BE2C (cell line): ENCODE measurements around the gene CYP27A1.

Experiments used
- DNase-seq: peaks from one replicate; pipeline ENCODE4 v3.0.0-alpha.2; 2020
- H3K27me3 ChIP-seq: fragments of 250-450 bp; sonication (Bioruptor Pico); 2 replicates; pipeline ENCODE4 v1.5.1; 2020; ENCODE audit warnings: mild to moderate bottlenecking
- H3K36me3 ChIP-seq: fragments of 250-450 bp; sonication (Bioruptor Pico); 2 replicates; pipeline ENCODE4 v1.5.1; 2020; ENCODE audit warnings: mild to moderate bottlenecking
- H3K4me1 ChIP-seq: fragments of 250-450 bp; sonication (Bioruptor Pico); 2 replicates; pipeline ENCODE4 v1.5.1; 2020
- H3K4me3 ChIP-seq: 2 replicates; pipeline ENCODE4 v1.5.1; 2011; ENCODE audit warnings: low read depth, low read length
- H3K9me3 ChIP-seq: fragments of 250-450 bp; sonication (Bioruptor Pico); 2 replicates; pipeline ENCODE4 v1.5.1; 2020
- TF ChIP-seq, protein P1 (sequence below): IDR thresholded peaks from 2 replicates; pipeline ENCODE4 v1.5.1; 2012; ENCODE audit warnings: mild to moderate bottlenecking, low read depth, low read length

The CYP27A1 gene

DNA sequence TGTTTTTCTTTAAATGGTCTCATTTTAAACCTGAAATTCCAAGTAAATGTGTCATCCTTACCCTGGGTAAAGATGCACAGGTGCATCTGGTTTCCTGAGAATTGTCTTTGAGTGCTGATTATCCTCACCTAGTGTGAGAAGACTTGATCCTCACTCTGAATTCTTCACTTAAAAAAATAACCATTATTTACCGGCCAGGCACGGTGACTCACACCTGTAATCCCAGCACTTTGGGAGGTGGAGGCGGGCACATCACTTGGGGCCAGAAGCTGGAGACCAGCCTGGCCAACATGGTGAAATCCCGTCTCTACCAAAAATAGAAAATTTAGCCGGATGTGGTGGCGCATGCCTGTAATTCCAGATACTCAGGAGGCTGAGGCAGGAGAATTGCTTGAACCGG is 67.8 kb downstream of the CYP27A1 start:
- Histone ChIP-seq H3K4me1 (peaks cover 12% of the 10 kb centered on the region), H3K9me3 (no peaks in the 10 kb centered on the region), H3K36me3 (no peaks in the 10 kb centered on the region), H3K4me3 (no peak overlapping the region), H3K27me3 (no peaks in the 10 kb centered on the region)
- TF ChIP-seq, protein P1, sequence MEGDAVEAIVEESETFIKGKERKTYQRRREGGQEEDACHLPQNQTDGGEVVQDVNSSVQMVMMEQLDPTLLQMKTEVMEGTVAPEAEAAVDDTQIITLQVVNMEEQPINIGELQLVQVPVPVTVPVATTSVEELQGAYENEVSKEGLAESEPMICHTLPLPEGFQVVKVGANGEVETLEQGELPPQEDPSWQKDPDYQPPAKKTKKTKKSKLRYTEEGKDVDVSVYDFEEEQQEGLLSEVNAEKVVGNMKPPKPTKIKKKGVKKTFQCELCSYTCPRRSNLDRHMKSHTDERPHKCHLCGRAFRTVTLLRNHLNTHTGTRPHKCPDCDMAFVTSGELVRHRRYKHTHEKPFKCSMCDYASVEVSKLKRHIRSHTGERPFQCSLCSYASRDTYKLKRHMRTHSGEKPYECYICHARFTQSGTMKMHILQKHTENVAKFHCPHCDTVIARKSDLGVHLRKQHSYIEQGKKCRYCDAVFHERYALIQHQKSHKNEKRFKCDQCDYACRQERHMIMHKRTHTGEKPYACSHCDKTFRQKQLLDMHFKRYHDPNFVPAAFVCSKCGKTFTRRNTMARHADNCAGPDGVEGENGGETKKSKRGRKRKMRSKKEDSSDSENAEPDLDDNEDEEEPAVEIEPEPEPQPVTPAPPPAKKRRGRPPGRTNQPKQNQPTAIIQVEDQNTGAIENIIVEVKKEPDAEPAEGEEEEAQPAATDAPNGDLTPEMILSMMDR, result no peak
- no peak for DNase-seq

- no peaks in the 10 kb centered on the region for H3K36me3 ChIP-seq
- H3K4me1 ChIP-seq, result peaks cover 22% of the 10 kb centered on the region
- TF ChIP-seq, protein P1, result no peak
- H3K27me3 ChIP-seq, result no peaks in the 10 kb centered on the region
- no peaks in the 10 kb centered on the region for H3K9me3 ChIP-seq
- DNase-seq, result no peak
- H3K4me3 ChIP-seq, result no peak overlapping the region
Measured at GRCh38 chr2:218850796-218851195, 68.8 kb downstream of the CYP27A1 start.

- TF ChIP-seq, protein P1, result no peak
Measured at GRCh38 chr2:218851286-218851685, 69.3 kb downstream of the CYP27A1 start.

GRCh38 chr2:218852911-218853667 is 71.1 kb downstream of the CYP27A1 start:
- no peaks in the 10 kb centered on the region for H3K9me3 ChIP-seq
- H3K4me1 ChIP-seq, result peaks cover 39% of the 10 kb centered on the region
- DNase-seq, result peak; percentile 75
- H3K27me3 ChIP-seq, result no peaks in the 10 kb centered on the region
- no peak overlapping the region for H3K4me3 ChIP-seq
- TF ChIP-seq, protein P1, result peak; percentile 89
- no peaks in the 10 kb centered on the region for H3K36me3 ChIP-seq

More at GRCh38 chr2:218851286-218851685, 69.3 kb downstream of the CYP27A1 start:
- no peaks in the 10 kb centered on the region for H3K9me3 ChIP-seq
- H3K4me3 ChIP-seq, result no peak overlapping the region
- H3K36me3 ChIP-seq, result no peaks in the 10 kb centered on the region
- no peaks in the 10 kb centered on the region for H3K27me3 ChIP-seq
- peaks cover 26% of the 10 kb centered on the region for H3K4me1 ChIP-seq
- no peak for DNase-seq

GRCh38 chr2:218853766-218854165 is 71.8 kb downstream of the CYP27A1 start:
- H3K36me3 ChIP-seq, result no peaks in the 10 kb centered on the region
- H3K9me3 ChIP-seq, result no peaks in the 10 kb centered on the region
- peak; percentile 52 for DNase-seq
- TF ChIP-seq, protein P1, result no peak
- H3K4me3 ChIP-seq, result no peak overlapping the region
- H3K4me1 ChIP-seq, result peaks cover 44% of the 10 kb centered on the region
- H3K27me3 ChIP-seq, result no peaks in the 10 kb centered on the region

GRCh38 chr2:218854860-218855259 is 72.9 kb downstream of the CYP27A1 start:
- TF ChIP-seq, protein P1, result no peak
- no peaks in the 10 kb centered on the region for H3K36me3 ChIP-seq
- DNase-seq, result no peak
- H3K27me3 ChIP-seq, result peaks cover 1% of the 10 kb centered on the region
- H3K4me3 ChIP-seq, result no peak overlapping the region
- H3K4me1 ChIP-seq, result peaks cover 44% of the 10 kb centered on the region
- no peaks in the 10 kb centered on the region for H3K9me3 ChIP-seq
